Subcutaneous abdominal adipose tissue (tissue), 5 donors: ENCODE measurements around the gene SCFD2.

ENCODE experiments used
- H3K27ac ChIP-seq: one replicate; pipeline ENCODE4 v1.7.0; 2013; ENCODE audit warnings: low read depth, mild to moderate bottlenecking, inconsistent platforms, low read length, moderate library complexity
- H3K27me3 ChIP-seq, 5 donors: one replicate each; pipeline ENCODE4 v1.7.0; 2013; ENCODE audit warnings: low read length in 5 of 5, inconsistent platforms in 1 of 5; ENCODE audit not compliant: control insufficient read depth in 5 of 5, insufficient read depth in 4 of 5
- H3K36me3 ChIP-seq, 5 donors: one replicate each; pipeline ENCODE4 v1.7.0; 2013; ENCODE audit warnings: low read length in 5 of 5; ENCODE audit not compliant: control insufficient read depth in 5 of 5, insufficient read depth in 5 of 5
- H3K4me1 ChIP-seq, 5 donors: one replicate each; pipeline ENCODE4 v1.7.0; 2013; ENCODE audit warnings: low read length in 5 of 5, mild to moderate bottlenecking in 3 of 5, moderate library complexity in 1 of 5; ENCODE audit not compliant: control insufficient read depth in 5 of 5, insufficient read depth in 5 of 5
- H3K4me3 ChIP-seq, 5 donors: one replicate each; pipeline ENCODE4 v1.7.0; 2013; ENCODE audit warnings: low read length in 5 of 5, low read depth in 1 of 5
- H3K9ac ChIP-seq, 5 donors: one replicate each; pipeline ENCODE4 v1.7.0; 2013; ENCODE audit warnings: low read length in 5 of 5, mild to moderate bottlenecking in 4 of 5, moderate library complexity in 3 of 5
- H3K9me3 ChIP-seq, 5 donors: one replicate each; pipeline ENCODE4 v1.7.0; 2013; ENCODE audit warnings: low read length in 5 of 5; ENCODE audit not compliant: control insufficient read depth in 5 of 5
- donor health status: healthy.
- donor health status: healthy.
- donor health status: healthy.
- donor health status: healthy.
- donor health status: healthy.

The SCFD2 gene

GRCh38 chr4:53367721-53368120 is 1.9 kb upstream of the SCFD2 start:
- H3K4me3 ChIP-seq = no peak overlapping the region
- no peak overlapping the region for H3K9ac ChIP-seq
- H3K27ac ChIP-seq = no peak overlapping the region
- peaks cover 0 to 11% (median 4%) of the 10 kb centered on the region in 5 donors for H3K27me3 ChIP-seq
- H3K9me3 ChIP-seq = no peaks in the 10 kb centered on the region
- peaks cover 6 to 34% (median 29%) of the 10 kb centered on the region in 5 donors for H3K4me1 ChIP-seq
- H3K36me3 ChIP-seq = no peaks in the 10 kb centered on the region

- Histone ChIP-seq H3K36me3 (no peaks in the 10 kb centered on the region), H3K9ac (peak overlapping the region in 4 of 5 donors; percentile 66 to 91 (median 90)), H3K27me3 (peaks cover 0 to 11% (median 4%) of the 10 kb centered on the region in 5 donors), H3K27ac (peak overlapping the region; percentile 43), H3K9me3 (no peaks in the 10 kb centered on the region), H3K4me1 (peaks cover 6 to 42% (median 31%) of the 10 kb centered on the region in 5 donors), H3K4me3 (peak overlapping the region; percentile 89 to 98 (median 97))
These were observed 448 bp upstream of the SCFD2 start for GRCh38 chr4:53366301-53366716.

DNA sequence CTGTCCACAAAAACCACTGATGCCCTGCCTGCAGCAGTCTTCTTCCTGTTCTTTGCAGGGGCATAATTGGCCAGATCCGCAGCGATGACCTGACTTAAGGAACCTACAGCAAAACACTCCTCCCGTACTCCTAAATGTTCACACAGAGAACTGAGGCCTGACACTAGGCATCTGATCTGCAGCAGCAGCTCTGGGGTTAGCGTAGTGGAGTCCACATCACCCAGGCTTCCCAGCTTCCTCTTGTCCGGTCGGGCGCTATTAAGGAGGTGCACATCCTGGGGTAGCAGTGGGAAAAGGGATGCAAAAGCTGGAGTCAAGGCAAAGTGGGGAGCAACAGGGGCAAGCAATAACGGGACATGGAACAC is 758 bp downstream of the SCFD2 start:
- Histone ChIP-seq H3K9ac (peak overlapping the region; percentile 89 to 93 (median 91)), H3K27ac (peak overlapping the region; percentile 57), H3K27me3 (peaks cover 0 to 10% (median 4%) of the 10 kb centered on the region in 5 donors), H3K4me3 (peak overlapping the region; percentile 89 to 98 (median 97)), H3K4me1 (peaks cover 6 to 42% (median 31%) of the 10 kb centered on the region in 5 donors), H3K36me3 (no peaks in the 10 kb centered on the region), H3K9me3 (no peaks in the 10 kb centered on the region)

GRCh38 chr4:53364624-53365023 is 1.2 kb downstream of the SCFD2 start:
- H3K36me3 ChIP-seq = no peaks in the 10 kb centered on the region
- no peak overlapping the region for H3K27ac ChIP-seq
- no peaks in the 10 kb centered on the region for H3K9me3 ChIP-seq
- H3K9ac ChIP-seq = peak overlapping the region in 4 of 5 donors; percentile 89 to 93 (median 92)
- H3K4me3 ChIP-seq = peak overlapping the region; percentile 89 to 98 (median 97)
- H3K27me3 ChIP-seq = peaks cover 0 to 6% (median 4%) of the 10 kb centered on the region in 5 donors
- H3K4me1 ChIP-seq = peaks cover 6 to 42% (median 31%) of the 10 kb centered on the region in 5 donors

GRCh38 chr4:53362093-53362492 is 3.8 kb downstream of the SCFD2 start:
- H3K27ac ChIP-seq = no peak overlapping the region

GRCh38 chr4:53361451-53361850 is 4.4 kb downstream of the SCFD2 start:
- no peak overlapping the region for H3K4me3 ChIP-seq
- no peak overlapping the region for H3K9ac ChIP-seq
- no peaks in the 10 kb centered on the region for H3K27me3 ChIP-seq
- H3K9me3 ChIP-seq = no peaks in the 10 kb centered on the region
- H3K4me1 ChIP-seq = peaks cover 6 to 40% (median 29%) of the 10 kb centered on the region in 5 donors
- H3K36me3 ChIP-seq = no peaks in the 10 kb centered on the region
- no peak overlapping the region for H3K27ac ChIP-seq

More at GRCh38 chr4:53362093-53362492, 3.8 kb downstream of the SCFD2 start:
- Histone ChIP-seq H3K4me1 (peaks cover 6 to 42% (median 31%) of the 10 kb centered on the region in 5 donors), H3K4me3 (no peak overlapping the region), H3K9ac (no peak overlapping the region), H3K36me3 (no peaks in the 10 kb centered on the region), H3K9me3 (no peaks in the 10 kb centered on the region), H3K27me3 (no peaks in the 10 kb centered on the region)

- Histone ChIP-seq H3K27ac (no peak overlapping the region), H3K27me3 (no peaks in the 10 kb centered on the region), H3K4me1 (no peaks in the 10 kb centered on the region), H3K9ac (no peak overlapping the region), H3K36me3 (peaks cover 0 to 14% (median 5%) of the 10 kb centered on the region in 5 donors), H3K4me3 (no peak overlapping the region), H3K9me3 (no peaks in the 10 kb centered on the region)
These were observed 9.8 kb downstream of the SCFD2 start for GRCh38 chr4:53355930-53356521.

GRCh38 chr4:53354012-53354722 is 11.7 kb downstream of the SCFD2 start:
- Histone ChIP-seq H3K4me1 (no peaks in the 10 kb centered on the region), H3K36me3 (peaks cover 0 to 16% (median 11%) of the 10 kb centered on the region in 5 donors), H3K4me3 (no peak overlapping the region), H3K9me3 (no peaks in the 10 kb centered on the region), H3K27ac (no peak overlapping the region), H3K9ac (no peak overlapping the region), H3K27me3 (no peaks in the 10 kb centered on the region)

DNA sequence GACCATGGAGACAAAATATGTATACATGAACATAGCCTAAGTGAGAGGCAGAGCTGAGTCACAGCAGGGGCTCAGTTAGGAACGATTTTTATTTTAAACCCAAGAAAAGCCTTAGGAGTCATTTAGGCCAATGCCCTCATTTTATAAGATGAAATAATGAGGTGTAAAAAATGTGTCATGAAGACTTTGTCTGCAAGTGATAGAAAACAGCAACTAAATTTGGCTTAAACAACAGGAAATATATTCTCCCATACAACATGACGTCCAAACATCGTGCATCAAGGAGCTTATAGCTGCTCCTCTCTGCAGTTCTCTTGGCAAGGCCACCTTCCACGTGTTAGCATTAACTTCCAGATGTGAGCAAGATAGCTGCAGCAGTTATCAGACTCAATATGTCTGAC is 16.8 kb downstream of the SCFD2 start:
- no peak overlapping the region for H3K9ac ChIP-seq

DNA sequence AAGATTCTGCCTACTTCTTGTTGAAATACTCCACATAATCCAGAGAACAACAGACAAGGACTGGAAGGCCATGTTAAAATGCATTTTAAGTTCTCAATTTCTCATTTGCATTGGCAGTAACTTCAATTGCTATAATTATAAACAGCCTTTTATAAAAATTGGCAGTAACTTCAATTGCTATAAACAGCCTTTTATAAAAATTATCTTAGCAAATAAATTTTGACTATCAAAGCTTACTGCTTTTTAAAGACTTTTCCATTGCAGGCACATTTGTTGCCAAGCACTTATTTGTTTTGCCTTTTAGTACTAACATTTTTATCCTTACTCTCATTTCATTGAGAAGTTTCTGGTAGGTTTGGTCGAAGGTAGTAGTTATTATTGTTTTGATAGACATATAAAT is 17.8 kb downstream of the SCFD2 start:
- Histone ChIP-seq H3K27ac (no peak overlapping the region), H3K9ac (no peak overlapping the region), H3K36me3 (peaks cover 0 to 12% (median 11%) of the 10 kb centered on the region in 5 donors), H3K27me3 (no peaks in the 10 kb centered on the region), H3K9me3 (no peaks in the 10 kb centered on the region), H3K4me3 (no peak overlapping the region), H3K4me1 (no peaks in the 10 kb centered on the region)

More for the DNA sequence above, 16.8 kb downstream of the SCFD2 start:
- H3K36me3 ChIP-seq = peaks cover 0 to 16% (median 11%) of the 10 kb centered on the region in 5 donors
- H3K27ac ChIP-seq = no peak overlapping the region
- H3K9me3 ChIP-seq = no peaks in the 10 kb centered on the region
- H3K4me3 ChIP-seq = no peak overlapping the region
- no peaks in the 10 kb centered on the region for H3K4me1 ChIP-seq
- no peaks in the 10 kb centered on the region for H3K27me3 ChIP-seq
